Hepatocyte (in vitro differentiated cells): ENCODE results near the gene ARSD.

Source experiments
- EZH2 ChIP-seq: fragments of 200-600 bp; sonication (generic); IDR thresholded peaks from 2 replicates; pipeline ENCODE4 v1.6.1; 2016; ENCODE audit warnings: antibody characterized with exemption, mild to moderate bottlenecking, borderline replicate concordance
- TF ChIP-seq, protein P1 (sequence below): fragments of 200-600 bp; sonication (generic); IDR thresholded peaks from 2 replicates; pipeline ENCODE4 v1.5.1; 2016; ENCODE audit warnings: antibody characterized with exemption, mild to moderate bottlenecking; ENCODE audit not compliant: poor library complexity

DNA sequence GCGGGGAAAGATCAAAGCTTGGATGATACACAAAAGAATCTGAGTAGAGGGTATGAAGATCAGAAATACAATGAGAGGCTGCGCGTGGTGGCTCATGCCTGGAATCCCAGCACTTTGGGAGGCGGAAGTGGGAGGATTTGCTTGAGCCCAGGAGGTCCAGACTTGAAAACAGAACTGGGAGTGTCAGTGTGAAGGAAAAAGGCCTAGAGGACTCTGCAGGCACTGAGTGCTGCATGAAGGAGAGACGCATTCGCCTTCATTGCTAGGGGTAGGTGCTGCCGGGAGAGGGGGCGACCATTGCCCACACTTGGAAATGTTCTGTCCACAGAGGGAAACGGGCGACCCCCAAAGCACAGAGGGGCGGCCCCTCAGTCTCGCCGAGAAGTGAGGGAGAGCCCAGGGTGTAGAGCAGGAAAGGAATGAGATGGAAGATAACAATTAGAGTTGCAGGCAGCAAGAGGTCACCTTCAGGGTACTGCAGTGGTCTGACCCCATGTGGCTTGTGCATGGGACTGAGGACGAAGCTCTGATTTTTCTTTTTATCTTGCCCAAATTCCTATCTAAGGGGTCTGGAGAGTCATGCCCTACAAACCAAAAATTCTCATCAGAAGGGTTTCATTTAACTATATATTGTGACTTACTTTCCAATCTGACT is 31.8 kb upstream of the ARSD start:
- TF ChIP-seq, protein P1, sequence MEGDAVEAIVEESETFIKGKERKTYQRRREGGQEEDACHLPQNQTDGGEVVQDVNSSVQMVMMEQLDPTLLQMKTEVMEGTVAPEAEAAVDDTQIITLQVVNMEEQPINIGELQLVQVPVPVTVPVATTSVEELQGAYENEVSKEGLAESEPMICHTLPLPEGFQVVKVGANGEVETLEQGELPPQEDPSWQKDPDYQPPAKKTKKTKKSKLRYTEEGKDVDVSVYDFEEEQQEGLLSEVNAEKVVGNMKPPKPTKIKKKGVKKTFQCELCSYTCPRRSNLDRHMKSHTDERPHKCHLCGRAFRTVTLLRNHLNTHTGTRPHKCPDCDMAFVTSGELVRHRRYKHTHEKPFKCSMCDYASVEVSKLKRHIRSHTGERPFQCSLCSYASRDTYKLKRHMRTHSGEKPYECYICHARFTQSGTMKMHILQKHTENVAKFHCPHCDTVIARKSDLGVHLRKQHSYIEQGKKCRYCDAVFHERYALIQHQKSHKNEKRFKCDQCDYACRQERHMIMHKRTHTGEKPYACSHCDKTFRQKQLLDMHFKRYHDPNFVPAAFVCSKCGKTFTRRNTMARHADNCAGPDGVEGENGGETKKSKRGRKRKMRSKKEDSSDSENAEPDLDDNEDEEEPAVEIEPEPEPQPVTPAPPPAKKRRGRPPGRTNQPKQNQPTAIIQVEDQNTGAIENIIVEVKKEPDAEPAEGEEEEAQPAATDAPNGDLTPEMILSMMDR = no peak
- TF ChIP-seq EZH2 = no peak
